NK-92 treated with Interleukin-12 subunit alpha and Interleukin-12 subunit beta, amount 100 ng/mL, for 24 hours (cell line): Measurements from ENCODE around the gene INPP1.
"Not testable (repeated sequence)": the region's sequence is repeated elsewhere in the genome, so short reads cannot be mapped to it uniquely, and the experiment has no call there.

ENCODE experiments used
- DNase-seq: peaks from one replicate; lab custom pipeline; 2025; lab: John Stamatoyannopoulos, UW

INPP1 gene

DNA sequence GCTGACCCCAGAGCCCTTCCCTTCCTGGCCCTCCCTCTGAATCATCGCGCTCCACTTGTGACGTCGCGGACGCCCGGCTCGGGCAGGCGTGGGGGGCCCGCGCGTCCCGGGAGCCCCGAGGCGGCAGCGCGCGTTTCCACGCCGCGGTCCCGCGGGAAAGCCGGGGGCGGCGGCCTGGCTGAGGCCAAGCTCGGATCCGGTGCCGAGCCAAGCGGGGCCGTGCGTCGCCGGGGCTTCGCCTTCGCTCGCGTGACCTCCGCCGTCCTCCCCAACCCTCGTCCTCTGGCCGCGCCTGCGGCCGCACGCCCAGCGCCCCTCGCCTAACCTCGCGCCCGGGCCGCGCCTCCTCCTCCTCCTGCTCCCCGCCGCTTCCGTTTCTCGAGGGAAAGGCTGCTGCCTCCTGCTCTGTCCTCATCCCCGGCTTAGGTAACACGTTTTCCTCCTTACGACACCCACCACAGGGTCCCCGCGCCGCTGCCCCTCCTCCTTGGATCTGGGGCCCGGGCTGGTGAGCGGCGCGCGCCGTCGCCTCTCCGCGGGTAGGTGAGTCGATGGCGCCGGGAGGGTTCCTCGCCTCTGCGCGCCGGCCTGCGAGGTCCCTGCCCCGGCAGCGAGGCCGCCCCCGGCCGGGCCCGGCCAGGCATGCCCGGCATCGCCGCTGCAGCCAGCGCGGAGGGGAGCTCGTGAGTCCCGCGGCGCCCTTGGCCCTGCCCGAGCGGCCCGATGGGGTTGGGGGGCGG is at the start of gene INPP1:
Gene INPP1, plus strand, starts transcription at position 54 of the 740 bp plus-strand sequence. CDS start 16,514 bp downstream, outside the sequence.
- peak; percentile 69 for DNase-seq

DNA sequence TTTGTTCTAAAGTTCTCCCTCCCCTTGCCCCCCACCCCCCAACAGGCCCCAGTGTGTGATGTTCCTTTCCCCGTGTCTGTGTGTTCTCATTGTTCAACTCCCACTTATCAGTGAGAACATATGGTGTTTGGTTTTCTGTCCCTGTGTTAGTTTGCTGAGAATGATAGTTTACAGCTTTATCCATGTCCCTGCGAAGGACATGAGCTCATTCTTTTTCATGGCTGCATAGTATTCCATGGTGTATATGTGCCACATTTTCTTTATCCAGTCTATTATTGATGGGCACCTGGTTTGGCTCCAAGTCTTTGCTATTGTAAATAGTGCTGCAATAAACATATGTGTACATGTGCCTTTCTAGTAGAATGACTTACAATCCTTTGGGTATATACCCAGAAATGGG is 45.5 kb upstream of the INPP1 start:
- not testable (repeated sequence) for DNase-seq

DNA sequence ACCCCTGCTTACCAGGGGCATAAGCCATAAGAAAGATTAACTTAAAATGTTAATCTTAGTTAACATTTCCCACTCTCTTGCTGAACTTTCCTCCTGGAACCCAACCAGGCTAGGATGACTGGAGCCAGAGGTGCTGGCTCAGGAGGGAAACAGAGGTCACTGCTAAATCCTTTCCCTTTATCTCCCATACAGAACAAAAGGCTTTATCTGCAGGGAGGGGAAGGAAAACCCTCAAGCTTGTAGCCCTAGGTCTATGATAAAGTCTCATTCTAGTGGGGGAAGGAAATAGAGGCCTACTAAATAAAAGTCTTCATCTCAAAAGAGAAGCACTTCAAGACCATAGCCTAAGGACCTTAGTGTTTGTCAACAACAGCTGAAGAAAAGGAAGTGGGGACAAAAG is 42.4 kb upstream of the INPP1 start:
- DNase-seq: no peak

GRCh38 chr2:190302052-190302451 is 41.3 kb upstream of the INPP1 start:
- DNase-seq: no peak

GRCh38 chr2:190303647-190304046 is 39.7 kb upstream of the INPP1 start:
- no peak for DNase-seq

- no peak for DNase-seq
Measured at GRCh38 chr2:190304404-190304803, 39.0 kb upstream of the INPP1 start.

- no peak for DNase-seq
Measured at GRCh38 chr2:190308031-190308430, 35.4 kb upstream of the INPP1 start.

- no peak for DNase-seq
Measured at GRCh38 chr2:190311893-190312634, 31.3 kb upstream of the INPP1 start.

DNA sequence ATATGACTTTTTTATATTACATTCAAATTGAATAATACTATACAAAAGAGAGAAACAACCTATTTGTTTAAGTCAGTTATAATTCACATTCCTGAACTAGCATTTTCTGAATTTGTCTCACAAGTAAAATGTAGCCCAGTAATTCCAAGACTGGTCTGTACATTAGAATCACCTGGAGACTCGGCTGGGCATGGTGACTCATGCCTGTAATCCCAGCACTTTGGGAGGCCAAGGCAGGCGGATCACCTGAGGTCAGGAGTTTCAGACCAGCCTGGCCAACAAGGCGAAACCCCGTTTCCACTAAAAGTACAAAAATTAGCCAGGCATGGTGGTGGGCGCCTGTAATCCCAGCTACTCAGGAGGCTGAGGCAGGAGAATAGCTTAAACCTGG is 30.8 kb upstream of the INPP1 start:
- not testable (repeated sequence) for DNase-seq

- no peak for DNase-seq
Measured at GRCh38 chr2:190313880-190314279, 29.5 kb upstream of the INPP1 start.

DNA sequence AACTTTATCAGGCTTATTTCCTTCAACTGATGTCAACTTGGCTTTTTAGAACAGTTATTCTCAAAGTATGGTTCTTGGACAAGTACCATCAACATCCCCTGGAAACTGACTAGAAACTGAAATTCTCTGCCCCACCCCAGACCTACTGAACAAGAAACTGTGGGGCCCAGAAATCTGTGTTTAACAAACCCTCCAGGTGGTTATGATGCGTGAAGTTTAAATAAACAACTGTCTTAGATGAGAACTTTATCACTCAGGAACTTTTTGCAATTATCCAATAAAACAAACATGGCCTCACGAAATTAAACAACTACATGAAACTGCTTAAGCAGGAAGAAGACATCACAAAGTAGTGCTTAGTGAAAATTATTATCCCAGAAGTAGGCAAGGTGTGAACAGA is 28.1 kb upstream of the INPP1 start:
- no peak for DNase-seq

- no peak for DNase-seq
Measured at GRCh38 chr2:190318514-190318913, 24.9 kb upstream of the INPP1 start.

GRCh38 chr2:190318931-190319554 is 24.3 kb upstream of the INPP1 start:
- DNase-seq: no peak

GRCh38 chr2:190319555-190320498 is 23.6 kb upstream of the INPP1 start, which contains the start of gene HIBCH:
Gene HIBCH (minus strand): TSS chr2:190319826. CDS start chr2:190319750, 76 bp downstream.
- DNase-seq: peak; percentile 90

- no peak for DNase-seq
Measured at GRCh38 chr2:190320696-190321095, 22.7 kb upstream of the INPP1 start.

- DNase-seq: no peak
Measured at GRCh38 chr2:190323406-190323805, 20.0 kb upstream of the INPP1 start.

DNA sequence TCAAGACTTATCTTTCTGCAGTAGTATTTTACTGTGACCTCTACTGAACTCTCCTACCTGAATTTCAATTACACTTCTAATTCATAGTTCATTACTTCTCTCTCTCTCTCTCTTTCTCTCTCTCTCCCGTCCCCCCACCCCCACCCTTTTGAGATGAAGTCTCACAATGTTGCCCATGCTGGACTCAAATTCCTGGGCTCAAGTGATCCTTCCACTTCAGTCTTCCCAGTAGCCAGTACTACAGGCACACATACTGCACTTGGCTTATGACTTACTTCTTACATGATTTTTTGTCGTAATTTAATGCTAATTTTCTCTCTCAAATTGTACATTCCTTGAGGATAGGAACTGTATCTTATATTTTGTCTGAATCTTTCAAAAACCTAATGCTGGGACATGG is 17.8 kb upstream of the INPP1 start:
- no peak for DNase-seq

DNA sequence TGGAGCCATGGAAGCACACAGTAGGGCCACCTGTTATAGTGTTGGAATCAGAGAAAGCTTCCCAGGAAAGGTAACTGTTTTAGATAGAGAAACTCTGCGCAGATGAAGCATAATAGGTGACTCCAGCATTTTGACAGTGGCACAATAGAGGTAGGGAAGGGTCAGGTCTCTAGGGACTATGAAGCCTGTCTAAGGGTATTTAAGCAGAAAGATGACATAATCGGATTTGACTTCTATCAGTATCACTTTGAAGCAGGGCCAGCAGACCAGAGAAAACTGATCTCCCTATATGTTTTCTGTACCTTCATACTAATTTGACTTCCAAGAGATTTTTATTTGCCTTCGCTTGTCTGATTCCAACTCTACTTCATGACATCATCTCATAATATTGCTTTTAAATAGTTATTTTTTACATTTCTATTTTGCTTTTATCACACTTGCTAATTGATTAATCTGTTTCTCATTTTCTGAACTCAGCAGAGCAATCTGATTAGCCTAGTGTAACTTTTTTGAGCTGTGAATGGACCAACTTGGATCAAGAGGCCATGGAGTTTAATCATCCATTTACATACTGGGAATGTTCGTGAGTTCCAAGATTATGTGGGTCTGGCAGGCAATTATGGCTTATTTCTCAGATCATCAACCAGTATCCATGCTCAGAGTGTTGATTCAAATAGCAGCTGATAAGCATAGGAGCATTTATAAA is 15.4 kb upstream of the INPP1 start:
- no peak for DNase-seq

- DNase-seq: no peak
Measured at GRCh38 chr2:190328573-190329147, 14.7 kb upstream of the INPP1 start.

DNA sequence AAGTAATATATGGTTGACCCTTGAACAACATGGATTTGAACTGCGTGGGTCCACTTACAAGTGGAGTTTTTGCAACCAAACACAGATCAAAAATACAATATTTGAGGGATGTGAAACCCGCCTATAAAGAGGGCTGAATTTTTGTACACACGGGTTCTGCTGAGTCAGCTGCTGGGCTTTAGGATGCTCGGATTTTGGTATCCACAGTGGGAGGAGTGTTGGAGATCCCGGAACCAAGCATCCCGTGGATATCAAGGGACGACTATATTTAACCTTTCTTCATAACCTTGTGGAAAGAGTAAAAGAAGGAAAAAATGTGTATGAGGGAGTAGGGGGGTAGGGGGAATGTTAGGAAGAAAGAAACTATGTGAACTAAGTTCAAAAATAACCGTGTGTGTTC is 10.0 kb upstream of the INPP1 start:
- no peak for DNase-seq

DNA sequence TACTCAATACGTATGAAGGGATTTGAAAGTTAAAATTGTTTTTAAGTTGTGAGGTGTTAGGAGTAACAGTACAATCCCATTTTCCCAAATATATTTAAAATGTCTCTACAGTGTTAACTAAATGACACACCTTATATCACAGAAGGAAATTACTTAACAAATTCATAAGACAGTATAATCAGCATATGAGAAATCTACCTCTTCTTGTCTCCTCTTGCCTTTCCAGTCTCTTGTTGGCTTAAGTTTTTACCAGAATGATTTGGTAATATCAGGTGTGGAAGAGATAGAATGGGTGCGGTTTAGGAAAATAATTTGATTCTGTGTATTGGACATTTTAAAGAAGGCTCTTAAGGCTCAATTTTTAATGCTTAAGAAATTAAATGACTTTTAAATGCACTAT is 9.5 kb upstream of the INPP1 start:
- DNase-seq: no peak
